OCI-LY1 (cell line): Measurements from ENCODE around the gene SERP2.

Experiments
- H2AFZ ChIP-seq: fragments of 200-600 bp; sonication (generic), shearing (Covaris generic); 2 replicates; pipeline ENCODE4 v1.6.0; 2014; ENCODE audit warnings: antibody characterized with exemption, mild to moderate bottlenecking, low read length
- H3F3A ChIP-seq: fragments of 200-600 bp; sonication (generic), shearing (Covaris generic); 2 replicates; pipeline ENCODE4 v1.6.0; 2014; ENCODE audit warnings: mild to moderate bottlenecking, antibody characterized with exemption, low read length, moderate library complexity; ENCODE audit not compliant: insufficient read depth
- H3K27ac ChIP-seq: fragments of 200-600 bp; sonication (generic); 2 replicates; pipeline ENCODE4 v1.5.1; 2014; ENCODE audit warnings: low read length, mixed run types, mild to moderate bottlenecking, low read depth; ENCODE audit not compliant: poor library complexity, severe bottlenecking
- H3K27me3 ChIP-seq: fragments of 200-600 bp; sonication (generic); 2 replicates; pipeline ENCODE4 v1.6.0; 2014; ENCODE audit warnings: antibody characterized with exemption, mild to moderate bottlenecking, low read length, moderate library complexity; ENCODE audit not compliant: insufficient read depth
- H3K36me3 ChIP-seq: fragments of 200-600 bp; sonication (generic); 2 replicates; pipeline ENCODE4 v1.6.1; 2014; ENCODE audit warnings: mild to moderate bottlenecking, antibody characterized with exemption, low read length, moderate library complexity, mixed read lengths; ENCODE audit not compliant: insufficient read depth
- H3K4me1 ChIP-seq: fragments of 200-600 bp; sonication (generic); 2 replicates; pipeline ENCODE4 v1.5.1; 2014; ENCODE audit warnings: mild to moderate bottlenecking, low read length, moderate library complexity; ENCODE audit not compliant: insufficient read depth, severe bottlenecking
- H3K4me2 ChIP-seq: fragments of 200-600 bp; sonication (generic), shearing (Covaris generic); 2 replicates; pipeline ENCODE4 v1.6.1; 2014; ENCODE audit warnings: low read length
- H3K4me3 ChIP-seq: fragments of 200-600 bp; sonication (generic); 2 replicates; pipeline ENCODE4 v1.5.1; 2014; ENCODE audit warnings: low read length, low read depth, mild to moderate bottlenecking, mixed read lengths; ENCODE audit not compliant: poor library complexity, severe bottlenecking
- H3K79me2 ChIP-seq: fragments of 200-600 bp; shearing (Covaris generic); 2 replicates; pipeline ENCODE4 v1.6.1; 2016; ENCODE audit warnings: mixed run types, low read length, mixed read lengths; ENCODE audit not compliant: insufficient read depth
- H3K9ac ChIP-seq: fragments of 200-600 bp; sonication (generic), shearing (Covaris generic); 2 replicates; pipeline ENCODE4 v1.6.1; 2014; ENCODE audit warnings: mild to moderate bottlenecking, low read length, mixed read lengths
- H3K9me2 ChIP-seq: fragments of 200-600 bp; sonication (generic), shearing (Covaris generic); 2 replicates; pipeline ENCODE4 v1.6.1; 2014; ENCODE audit warnings: low read depth, mild to moderate bottlenecking, low read length, mixed read lengths
- H3K9me3 ChIP-seq: fragments of 200-600 bp; shearing (Covaris generic); 2 replicates; pipeline ENCODE4 v1.6.1; 2014; ENCODE audit warnings: low read length, mixed read lengths
- H4K20me1 ChIP-seq: fragments of 200-600 bp; sonication (generic), shearing (Covaris generic); 2 replicates; pipeline ENCODE4 v1.6.0; 2016; ENCODE audit warnings: mild to moderate bottlenecking, low read length; ENCODE audit not compliant: insufficient read depth
- EZH2 ChIP-seq: fragments of 200-600 bp; sonication (generic), shearing (Covaris generic); IDR thresholded peaks from 2 replicates; pipeline ENCODE4 v1.8.0; 2017; ENCODE audit warnings: borderline replicate concordance, mixed run types, mild to moderate bottlenecking, antibody characterized with exemption, low read length, moderate library complexity, mixed read lengths
- TF ChIP-seq, protein P1 (sequence below): fragments of 200-600 bp; sonication (generic), shearing (Covaris generic); IDR thresholded peaks from 2 replicates; pipeline ENCODE4 v1.5.1; 2017; ENCODE audit warnings: mild to moderate bottlenecking, antibody characterized with exemption, low read length, moderate library complexity, mixed read lengths

Gene SERP2

DNA sequence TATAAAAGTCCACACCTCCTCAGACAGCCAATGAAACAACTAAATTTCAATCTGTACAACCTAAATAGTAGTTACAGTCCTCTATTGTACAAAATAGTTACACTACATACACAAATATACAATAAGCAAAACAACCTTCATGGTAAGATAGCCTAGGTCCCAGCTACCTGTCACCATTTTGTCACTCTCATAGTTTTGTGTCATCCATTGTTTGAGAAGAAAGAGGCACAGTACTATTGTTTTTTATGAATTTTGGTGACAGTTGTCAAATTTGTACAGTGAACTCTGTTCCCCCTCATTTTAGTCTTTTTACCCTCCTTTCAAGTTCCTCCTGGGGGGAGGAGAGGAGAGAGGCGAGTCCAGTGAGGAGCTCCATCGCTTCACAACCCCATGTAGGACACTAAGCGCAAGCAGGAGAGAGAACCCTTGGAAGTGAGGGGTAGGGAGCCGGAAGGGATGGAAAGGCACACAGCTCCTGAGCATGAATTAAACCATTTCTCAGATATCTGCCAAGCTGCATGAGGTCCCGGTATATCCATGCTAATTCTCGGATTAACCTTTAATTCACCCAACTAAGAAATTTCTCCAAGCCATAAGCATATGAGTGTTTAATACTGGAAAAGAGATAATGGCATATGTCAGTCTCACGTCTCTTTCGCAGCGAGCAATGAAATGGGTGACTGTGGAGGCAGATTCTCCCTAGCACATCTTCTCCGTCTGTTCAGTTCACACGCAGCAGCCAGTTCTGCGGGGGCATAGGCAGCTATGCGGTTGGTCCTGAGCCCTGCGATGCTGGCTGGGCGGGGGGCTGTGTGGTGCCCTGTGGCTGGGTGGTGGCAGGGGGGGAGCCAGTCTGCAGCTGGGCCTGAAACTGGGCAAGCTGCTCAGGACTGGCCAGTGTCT is 60.5 kb downstream of the SERP2 start:
- Histone ChIP-seq H3K9me3 (no peaks in the 10 kb centered on the region), H3K36me3 (peaks cover 16% of the 10 kb centered on the region), H3K27ac (peak overlapping the region; percentile 45), H2AFZ (no peak overlapping the region), H3K27me3 (no peaks in the 10 kb centered on the region), H3K9me2 (no peaks in the 10 kb centered on the region), H3F3A (no peaks in the 10 kb centered on the region), H4K20me1 (no peaks in the 10 kb centered on the region), H3K4me1 (peaks cover 23% of the 10 kb centered on the region), H3K4me3 (no peak overlapping the region), H3K9ac (no peak overlapping the region), H3K4me2 (no peak overlapping the region), H3K79me2 (no peaks in the 10 kb centered on the region)
- TF ChIP-seq, protein P1, sequence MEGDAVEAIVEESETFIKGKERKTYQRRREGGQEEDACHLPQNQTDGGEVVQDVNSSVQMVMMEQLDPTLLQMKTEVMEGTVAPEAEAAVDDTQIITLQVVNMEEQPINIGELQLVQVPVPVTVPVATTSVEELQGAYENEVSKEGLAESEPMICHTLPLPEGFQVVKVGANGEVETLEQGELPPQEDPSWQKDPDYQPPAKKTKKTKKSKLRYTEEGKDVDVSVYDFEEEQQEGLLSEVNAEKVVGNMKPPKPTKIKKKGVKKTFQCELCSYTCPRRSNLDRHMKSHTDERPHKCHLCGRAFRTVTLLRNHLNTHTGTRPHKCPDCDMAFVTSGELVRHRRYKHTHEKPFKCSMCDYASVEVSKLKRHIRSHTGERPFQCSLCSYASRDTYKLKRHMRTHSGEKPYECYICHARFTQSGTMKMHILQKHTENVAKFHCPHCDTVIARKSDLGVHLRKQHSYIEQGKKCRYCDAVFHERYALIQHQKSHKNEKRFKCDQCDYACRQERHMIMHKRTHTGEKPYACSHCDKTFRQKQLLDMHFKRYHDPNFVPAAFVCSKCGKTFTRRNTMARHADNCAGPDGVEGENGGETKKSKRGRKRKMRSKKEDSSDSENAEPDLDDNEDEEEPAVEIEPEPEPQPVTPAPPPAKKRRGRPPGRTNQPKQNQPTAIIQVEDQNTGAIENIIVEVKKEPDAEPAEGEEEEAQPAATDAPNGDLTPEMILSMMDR, result no peak
- TF ChIP-seq EZH2, result no peak

DNA sequence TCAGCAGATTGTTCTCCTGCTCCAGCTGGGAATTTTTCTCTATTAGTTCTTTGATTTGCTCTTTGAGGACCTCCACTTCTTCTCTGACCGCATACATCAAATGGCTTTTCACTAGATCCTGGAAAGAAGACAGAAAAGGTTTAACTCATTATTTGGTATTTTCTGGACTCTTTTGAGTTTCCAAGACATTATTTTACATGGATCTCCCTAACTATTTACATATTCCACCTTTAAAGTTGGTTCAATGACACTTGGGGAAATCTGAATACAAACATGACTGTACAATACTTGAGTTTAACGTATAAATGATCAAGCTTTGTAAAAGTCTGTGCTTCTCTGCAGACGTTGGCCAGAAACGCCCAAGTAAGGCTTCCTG is 61.1 kb downstream of the SERP2 start:
- TF ChIP-seq, protein P1, result no peak
- no peak for TF ChIP-seq EZH2
- Histone ChIP-seq H3K9ac (peak overlapping the region; percentile 32; the same call in 1 of the 2 replicates), H3K4me3 (peak overlapping the region; percentile 65), H4K20me1 (no peaks in the 10 kb centered on the region), H3K9me2 (no peaks in the 10 kb centered on the region), H3K4me1 (peaks cover 23% of the 10 kb centered on the region), H2AFZ (no peak overlapping the region), H3F3A (no peaks in the 10 kb centered on the region), H3K9me3 (no peaks in the 10 kb centered on the region), H3K36me3 (peaks cover 16% of the 10 kb centered on the region), H3K79me2 (no peaks in the 10 kb centered on the region), H3K27ac (peak overlapping the region; percentile 45), H3K4me2 (peak overlapping the region; percentile 76), H3K27me3 (no peaks in the 10 kb centered on the region)

DNA sequence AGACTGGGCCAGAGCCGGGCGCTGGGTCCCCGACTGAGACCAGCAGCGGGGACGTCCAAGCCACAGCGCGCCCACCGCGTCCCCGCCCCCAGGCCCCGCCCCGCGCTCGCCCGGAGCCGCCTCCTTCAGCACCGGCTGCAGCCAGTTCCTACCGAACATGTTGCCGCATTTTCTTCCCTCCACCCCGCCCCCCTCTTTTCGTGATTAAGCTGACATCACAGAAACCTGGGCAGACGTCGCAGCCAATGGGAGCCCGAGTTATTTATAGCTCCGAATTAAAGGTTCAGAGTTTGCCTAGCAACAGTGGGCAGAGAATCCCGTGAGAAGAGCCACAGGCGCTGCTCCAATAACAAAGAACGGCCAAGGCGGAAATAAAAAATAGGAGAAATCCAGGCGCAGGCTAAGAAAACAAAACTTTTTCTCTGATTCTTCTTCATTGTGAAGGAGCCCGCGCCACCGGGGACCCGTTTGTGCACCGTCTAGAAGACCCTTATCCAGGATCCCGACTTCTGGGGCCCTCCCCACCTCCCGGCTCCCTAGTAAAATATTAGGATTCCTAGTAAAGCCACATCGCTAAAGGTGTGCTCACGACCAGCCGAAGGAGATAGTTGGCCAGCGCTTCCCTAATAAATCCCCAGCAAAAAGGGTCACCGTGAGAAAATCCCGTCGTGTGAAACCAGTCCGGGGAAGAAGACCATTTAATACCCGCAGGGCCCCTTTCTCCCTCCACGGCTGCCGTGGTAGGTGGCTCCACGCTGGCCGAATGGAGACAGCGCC is 61.7 kb downstream of the SERP2 start:
- Histone ChIP-seq H3K27me3 (no peaks in the 10 kb centered on the region), H3K36me3 (peaks cover 16% of the 10 kb centered on the region), H3K4me2 (peak overlapping the region; percentile 76), H3K79me2 (no peaks in the 10 kb centered on the region), H3K9me2 (no peaks in the 10 kb centered on the region), H3K9me3 (no peaks in the 10 kb centered on the region), H3K9ac (peak overlapping the region; percentile 66), H3K4me3 (peak overlapping the region; percentile 65), H3K27ac (peak overlapping the region; percentile 72), H3K4me1 (peaks cover 23% of the 10 kb centered on the region), H4K20me1 (no peaks in the 10 kb centered on the region), H3F3A (no peaks in the 10 kb centered on the region), H2AFZ (no peak overlapping the region)
- TF ChIP-seq EZH2, result no peak
